SU-DHL-6 (cell line): ENCODE data around the gene RANBP2.
"Not testable (repeated sequence)": the region's sequence is repeated elsewhere in the genome, so short reads cannot be mapped to it uniquely, and the experiment has no call there.

Experiments used
- H2AFZ ChIP-seq: fragments of 200-600 bp; sonication (generic); 2 replicates; pipeline ENCODE4 v1.6.1; 2014; ENCODE audit warnings: low read depth, mild to moderate bottlenecking, moderate library complexity, mixed read lengths, antibody characterized with exemption, low read length; ENCODE audit not compliant: severe bottlenecking
- H3F3A ChIP-seq: fragments of 200-600 bp; shearing (Covaris generic); 2 replicates; pipeline ENCODE4 v1.6.0; 2016; ENCODE audit warnings: antibody characterized with exemption, mild to moderate bottlenecking; ENCODE audit not compliant: insufficient read depth
- H3K27ac ChIP-seq: fragments of 200-600 bp; sonication (generic); 2 replicates; pipeline ENCODE4 v1.5.1; 2016; ENCODE audit warnings: low read depth, mild to moderate bottlenecking, low read length, moderate library complexity, mixed read lengths
- H3K27me3 ChIP-seq: fragments of 200-600 bp; sonication (generic), shearing (Covaris generic); 2 replicates; pipeline ENCODE4 v1.6.0; 2014; ENCODE audit warnings: mild to moderate bottlenecking, low read length
- H3K36me3 ChIP-seq: fragments of 200-600 bp; sonication (generic); 2 replicates; pipeline ENCODE4 v1.6.1; 2014; ENCODE audit warnings: mild to moderate bottlenecking, low read length, mixed read lengths
- H3K4me2 ChIP-seq: fragments of 300-600, 200-600 bp; shearing (Covaris generic), sonication (generic); 2 replicates; pipeline ENCODE4 v1.6.0; 2014; ENCODE audit warnings: low read length, low read depth, mild to moderate bottlenecking; ENCODE audit not compliant: poor library complexity, severe bottlenecking
- H3K4me3 ChIP-seq: fragments of 200-600 bp; sonication (generic); 2 replicates; pipeline ENCODE4 v1.5.1; 2014; ENCODE audit warnings: antibody characterized with exemption, low read length, mild to moderate bottlenecking, mixed read lengths; ENCODE audit not compliant: insufficient read depth, poor library complexity, severe bottlenecking
- H3K79me2 ChIP-seq: fragments of 200-600 bp; sonication (generic); 2 replicates; pipeline ENCODE4 v1.6.1; 2014; ENCODE audit warnings: mild to moderate bottlenecking, low read length, moderate library complexity; ENCODE audit not compliant: insufficient read depth
- H3K9ac ChIP-seq: fragments of 200-600 bp; sonication (generic); 2 replicates; pipeline ENCODE4 v1.7.0; 2014; ENCODE audit warnings: mild to moderate bottlenecking, low read length
- H3K9me2 ChIP-seq: fragments of 200-600 bp; sonication (generic); replicated peaks from 2 replicates; pipeline ENCODE4 v1.6.1; 2014; ENCODE audit warnings: low read length; ENCODE audit not compliant: insufficient read depth
- H3K9me3 ChIP-seq: fragments of 200-600 bp; sonication (generic); 2 replicates; pipeline ENCODE4 v1.6.1; 2014; ENCODE audit warnings: low read length, mixed read lengths; ENCODE audit not compliant: insufficient read depth
- H4K20me1 ChIP-seq: fragments of 200-600 bp; sonication (generic); 2 replicates; pipeline ENCODE4 v1.6.1; 2014; ENCODE audit warnings: low read depth, mild to moderate bottlenecking, antibody characterized with exemption, low read length, moderate library complexity, mixed read lengths
- CTCF ChIP-seq: fragments of 200-600 bp; sonication (generic); IDR thresholded peaks from one replicate; pipeline ENCODE4 v1.5.1; 2017; ENCODE audit warnings: antibody characterized with exemption, mild to moderate bottlenecking, low read length, moderate library complexity; ENCODE audit not compliant: insufficient read depth, poor library complexity, severe bottlenecking
- EZH2phosphoT487 ChIP-seq: fragments of 200-600 bp; sonication (generic), shearing (Covaris generic); conservative IDR thresholded peaks from 2 replicates; pipeline ENCODE4 v1.6.1; 2018; ENCODE audit warnings: mild to moderate bottlenecking, antibody characterized with exemption, low read length, moderate library complexity, mixed read lengths

The RANBP2 gene

GRCh38 chr2:108757973-108758372, 38.7 kb downstream of the RANBP2 start:
- not testable (repeated sequence) for H3K27ac ChIP-seq, H3K4me2 ChIP-seq, H3K9ac ChIP-seq, H3K36me3 ChIP-seq, H3K27me3 ChIP-seq, H3K4me3 ChIP-seq, H3K79me2 ChIP-seq, H3K9me3 ChIP-seq, H3F3A ChIP-seq, H2AFZ ChIP-seq, H4K20me1 ChIP-seq, H3K9me2 ChIP-seq

GRCh38 chr2:108762618-108763017, 43.3 kb downstream of the RANBP2 start:
- H2AFZ ChIP-seq, H3K27me3 ChIP-seq, H3K4me2 ChIP-seq, H4K20me1 ChIP-seq, H3K79me2 ChIP-seq, H3F3A ChIP-seq, H3K9ac ChIP-seq, H3K4me3 ChIP-seq, H3K27ac ChIP-seq, H3K9me3 ChIP-seq, H3K9me2 ChIP-seq: not testable (repeated sequence)
- H3K36me3 ChIP-seq = peaks cover 29% of the 10 kb centered on the region

GRCh38 chr2:108766671-108767070, 47.4 kb downstream of the RANBP2 start:
- H3K4me2 ChIP-seq, H3F3A ChIP-seq, H2AFZ ChIP-seq, H3K9me2 ChIP-seq, H3K79me2 ChIP-seq, H4K20me1 ChIP-seq, H3K27me3 ChIP-seq, H3K9ac ChIP-seq, H3K4me3 ChIP-seq, H3K27ac ChIP-seq, H3K9me3 ChIP-seq: not testable (repeated sequence)
- peaks cover 41% of the 10 kb centered on the region for H3K36me3 ChIP-seq

- not testable (repeated sequence) for H3K27ac ChIP-seq, H3K79me2 ChIP-seq, H4K20me1 ChIP-seq, H3K9me2 ChIP-seq, H3K27me3 ChIP-seq, H3K4me2 ChIP-seq, H3K9ac ChIP-seq, H3K4me3 ChIP-seq, H3K9me3 ChIP-seq, H2AFZ ChIP-seq
- Histone ChIP-seq H3F3A (peaks cover 15% of the 10 kb centered on the region; the same call in 1 of the 2 replicates), H3K36me3 (peaks cover 48% of the 10 kb centered on the region)
Observed at GRCh38 chr2:108767859-108768258, 48.6 kb downstream of the RANBP2 start.

GRCh38 chr2:108776475-108776874, 57.2 kb downstream of the RANBP2 start:
- no peak for TF ChIP-seq EZH2phosphoT487
- TF ChIP-seq CTCF = no peak
- H3K36me3 ChIP-seq = peaks cover 52% of the 10 kb centered on the region
- peak overlapping the region; percentile 100 for H3K27ac ChIP-seq
- H3K9me3 ChIP-seq = no peaks in the 10 kb centered on the region
- peaks cover 58% of the 10 kb centered on the region for H3F3A ChIP-seq
- H3K9ac ChIP-seq = peak overlapping the region; percentile 61; the same call in 1 of the 2 replicates
- no peaks in the 10 kb centered on the region for H3K9me2 ChIP-seq
- peak overlapping the region; percentile 40 for H3K4me3 ChIP-seq
- peaks cover 24% of the 10 kb centered on the region for H3K79me2 ChIP-seq
- peak overlapping the region; percentile 87 for H3K4me2 ChIP-seq
- no peak overlapping the region for H2AFZ ChIP-seq
- no peaks in the 10 kb centered on the region for H4K20me1 ChIP-seq
- H3K27me3 ChIP-seq = no peaks in the 10 kb centered on the region
